SK-N-SH (cell line): Measurements from ENCODE around the gene SMPDL3A.

Experiments used
- MAX ChIP-seq: IDR thresholded peaks from 2 replicates; pipeline ENCODE4 v1.4.0; 2012; ENCODE audit warnings: low read depth
- PBX3 ChIP-seq: IDR thresholded peaks from 2 replicates; pipeline ENCODE4; 2012
- SMC3 ChIP-seq: IDR thresholded peaks from 2 replicates; pipeline ENCODE4 v1.6.1; 2012; ENCODE audit warnings: low read depth, low read length, improper control_type of control experiment

DNA sequence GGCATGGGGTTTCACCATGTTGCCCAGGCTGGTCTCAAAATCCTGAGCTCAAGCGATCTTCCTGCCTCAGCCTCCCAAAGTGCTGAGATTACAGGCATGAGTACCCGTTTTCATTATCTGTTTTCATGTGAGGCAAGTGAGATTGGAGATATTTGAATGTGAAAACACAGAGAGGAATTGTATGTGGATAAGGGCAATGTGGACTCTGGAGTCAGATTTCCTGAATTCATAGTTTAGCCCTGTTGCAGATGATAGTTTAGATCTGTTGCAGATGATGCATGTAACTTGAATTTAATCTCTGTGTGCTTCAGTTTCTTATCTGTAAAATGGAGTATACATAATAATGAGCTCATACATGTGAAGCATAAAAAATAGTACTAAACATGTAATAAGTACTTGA is 3.7 kb downstream of the SMPDL3A start:
- no peak for TF ChIP-seq SMC3
- TF ChIP-seq PBX3, result no peak
- no peak for TF ChIP-seq MAX
